HepG2 (cell line): ENCODE results near the gene OR2M5. TPM values are rescaled to one million over a fixed set of nuclear protein-coding genes. Genes with fewer than 3 reads are reported as not detected.

Experiments used
- polyA plus RNA-seq, 8 experiments: library from polyadenylated mRNA; depleted of rRNA in 3 of 8; stranded (reverse) in 7 of 8; unstranded in 1 of 8; fragments of >200 nt; fragmentation: Illumina TruSeq in 4 of 8; extraction: Trizol in 4 of 8; gene quantifications; 2 replicates each; pipeline versions ENCODE4 v1.2.1 to v1.2.3, GENCODE V29; 2011 to 2016; ENCODE audit warnings: low read depth in 4 of 8, missing spikeins in 1 of 8, mixed read lengths in 1 of 8; ENCODE audit not compliant: insufficient read depth in 1 of 8
- total RNA-seq, 5 experiments: library from RNA; depleted of rRNA; stranded (reverse); fragments of >200 nt; fragmentation: Illumina TruSeq; extraction: Trizol; gene quantifications; 2 replicates each; pipeline ENCODE4 v1.2.3, GENCODE V29; 2016; ENCODE audit warnings: low read depth in 1 of 5

The OR2M5 gene
- total and polyA plus RNA-seq, 2 of the 13 experiments (the other 11 are each of a cell fraction or from before 2014, with no cell fraction given), result not detected

Other genes starting within 250 kb of the OR2M5 start
- not detected in 2 replicates for gene OR2W3, start 249.6 kb upstream of the OR2M5 start, total RNA-seq (2016; rRNA removed; fragmentation: Illumina TruSeq; extraction: Trizol)
- gene OR2W3, start 249.6 kb upstream of the OR2M5 start, polyA plus RNA-seq (2011; rRNA removed), result not detected in 2 replicates
- gene OR2T8, start 224.9 kb upstream of the OR2M5 start, total RNA-seq (2016; rRNA removed; fragmentation: Illumina TruSeq; extraction: Trizol), result not detected in 2 replicates
- not detected in 2 replicates for gene OR2T8, start 224.9 kb upstream of the OR2M5 start, polyA plus RNA-seq (2011; rRNA removed)
- gene OR2AJ1, start 220.3 kb upstream of the OR2M5 start, total RNA-seq (2016; rRNA removed; fragmentation: Illumina TruSeq; extraction: Trizol), result not detected in 2 replicates
- not detected in 2 replicates for gene OR2AJ1, start 220.3 kb upstream of the OR2M5 start, polyA plus RNA-seq (2011; rRNA removed)
- not detected in 2 replicates for gene OR2L8, start 196.3 kb upstream of the OR2M5 start, total RNA-seq (2016; rRNA removed; fragmentation: Illumina TruSeq; extraction: Trizol)
- gene OR2L8, start 196.3 kb upstream of the OR2M5 start, polyA plus RNA-seq (2011; rRNA removed), result not detected in 2 replicates
- gene OR2AK2, start 179.9 kb upstream of the OR2M5 start, total RNA-seq (2016; rRNA removed; fragmentation: Illumina TruSeq; extraction: Trizol), result not detected in 2 replicates
- not detected in 2 replicates for gene OR2AK2, start 179.9 kb upstream of the OR2M5 start, polyA plus RNA-seq (2011; rRNA removed)
- gene OR2L5, start 131.5 kb upstream of the OR2M5 start, total RNA-seq (2016; rRNA removed; fragmentation: Illumina TruSeq; extraction: Trizol), result not detected in 2 replicates
- not detected in 2 replicates for gene OR2L5, start 131.5 kb upstream of the OR2M5 start, polyA plus RNA-seq (2011; rRNA removed)
- gene OR2L2, start 115.1 kb upstream of the OR2M5 start, total RNA-seq (2016; rRNA removed; fragmentation: Illumina TruSeq; extraction: Trizol), result not detected in 2 replicates
- not detected in 2 replicates for gene OR2L2, start 115.1 kb upstream of the OR2M5 start, polyA plus RNA-seq (2011; rRNA removed)
- gene OR2L3, start 98.3 kb upstream of the OR2M5 start, total RNA-seq (2016; rRNA removed; fragmentation: Illumina TruSeq; extraction: Trizol), result not detected in 2 replicates
- not detected in 2 replicates for gene OR2L3, start 98.3 kb upstream of the OR2M5 start, polyA plus RNA-seq (2011; rRNA removed)
- gene OR2L13, start 50.0 kb upstream of the OR2M5 start, total RNA-seq (2016; rRNA removed; fragmentation: Illumina TruSeq; extraction: Trizol), result not detected in 2 replicates
- gene OR2L13, start 50.0 kb upstream of the OR2M5 start, polyA plus RNA-seq (2011; rRNA removed), result not detected in 2 replicates
- gene OR2M2, start 29.7 kb downstream of the OR2M5 start, total RNA-seq (2016; rRNA removed; fragmentation: Illumina TruSeq; extraction: Trizol), result not detected in 2 replicates
- not detected in 2 replicates for gene OR2M2, start 29.7 kb downstream of the OR2M5 start, polyA plus RNA-seq (2011; rRNA removed)
- gene OR2M3, start 52.1 kb downstream of the OR2M5 start, total RNA-seq (2016; rRNA removed; fragmentation: Illumina TruSeq; extraction: Trizol), result not detected in 2 replicates
- gene OR2M3, start 52.1 kb downstream of the OR2M5 start, polyA plus RNA-seq (2011; rRNA removed), result not detected in 2 replicates
- gene OR2M4, start 86.3 kb downstream of the OR2M5 start, total RNA-seq (2016; rRNA removed; fragmentation: Illumina TruSeq; extraction: Trizol), result not detected in 2 replicates
- not detected in 2 replicates for gene OR2M4, start 86.3 kb downstream of the OR2M5 start, polyA plus RNA-seq (2011; rRNA removed)
- not detected in 2 replicates for gene OR2T33, start 132.8 kb downstream of the OR2M5 start, total RNA-seq (2016; rRNA removed; fragmentation: Illumina TruSeq; extraction: Trizol)
- not detected in 2 replicates for gene OR2T33, start 132.8 kb downstream of the OR2M5 start, polyA plus RNA-seq (2011; rRNA removed)
- not detected in 2 replicates for gene OR2T12, start 158.3 kb downstream of the OR2M5 start, total RNA-seq (2016; rRNA removed; fragmentation: Illumina TruSeq; extraction: Trizol)
- not detected in 2 replicates for gene OR2T12, start 158.3 kb downstream of the OR2M5 start, polyA plus RNA-seq (2011; rRNA removed)
- not detected in 2 replicates for gene OR2M7, start 179.4 kb downstream of the OR2M5 start, total RNA-seq (2016; rRNA removed; fragmentation: Illumina TruSeq; extraction: Trizol)
- not detected in 2 replicates for gene OR2M7, start 179.4 kb downstream of the OR2M5 start, polyA plus RNA-seq (2011; rRNA removed)
- gene OR14C36, start 203.6 kb downstream of the OR2M5 start, total RNA-seq (2016; rRNA removed; fragmentation: Illumina TruSeq; extraction: Trizol), result not detected in 2 replicates
- gene OR14C36, start 203.6 kb downstream of the OR2M5 start, polyA plus RNA-seq (2011; rRNA removed), result not detected in 2 replicates
- gene OR2T4, start 216.5 kb downstream of the OR2M5 start, total RNA-seq (2016; rRNA removed; fragmentation: Illumina TruSeq; extraction: Trizol), result not detected in 2 replicates
- not detected in 2 replicates for gene OR2T4, start 216.5 kb downstream of the OR2M5 start, polyA plus RNA-seq (2011; rRNA removed)
- gene OR2T6, start 230.6 kb downstream of the OR2M5 start, total RNA-seq (2016; rRNA removed; fragmentation: Illumina TruSeq; extraction: Trizol), result not detected in 2 replicates
- not detected in 2 replicates for gene OR2T6, start 230.6 kb downstream of the OR2M5 start, polyA plus RNA-seq (2011; rRNA removed)